ENCODE measurements around the gene GCC2. TPM values are rescaled to one million over a fixed set of nuclear protein-coding genes. Genes with fewer than 3 reads are reported as not detected.

Gene GCC2
- total RNA-seq, 2 donors from 2014 or later = 37.5 to 45.7 TPM

DNA sequence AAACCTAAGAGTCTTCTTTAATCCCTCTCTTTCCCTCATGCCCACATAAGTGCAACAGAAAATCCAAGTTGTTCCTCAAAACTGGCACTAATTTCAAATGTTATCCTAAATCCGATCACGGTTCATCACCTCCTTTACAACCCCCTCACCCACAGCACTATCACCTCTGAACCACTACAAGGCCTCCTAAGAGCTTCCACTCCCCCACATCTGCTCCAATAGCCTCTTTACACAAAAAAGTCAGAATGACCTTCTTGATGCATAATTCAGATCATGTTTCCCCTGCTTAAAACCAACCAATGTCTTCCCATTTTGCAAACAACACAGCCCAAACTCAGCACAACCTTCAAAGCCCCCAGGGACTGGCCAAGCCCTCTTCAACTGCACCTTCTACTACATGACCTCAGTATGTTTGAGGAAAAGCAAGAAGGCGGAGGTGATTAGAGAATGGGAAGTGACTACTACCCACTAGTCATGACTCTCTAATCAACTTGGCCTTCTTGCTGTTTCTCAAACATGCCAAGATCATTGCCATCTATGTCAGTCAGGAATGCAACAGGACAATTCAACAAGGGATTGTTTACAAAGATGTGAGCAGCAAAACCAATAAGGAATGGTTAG lies 34.6 kb upstream of the GCC2 start:
- H3K9me3 ChIP-seq = no peaks in the 10 kb centered on the region
- H3K27me3 ChIP-seq (replicated peaks; ENCODE audit: insufficient read depth) = no peaks in the 10 kb centered on the region
- intact Hi-C loops (cut with DNase I) = no loop called here
- H3K36me3 ChIP-seq = no peaks in the 10 kb centered on the region
- DNase-seq (ENCODE audit: low spot score) = no peak
- H3K27ac ChIP-seq = no peak overlapping the region
- TF ChIP-seq POLR2A (IDR thresholded peaks at IDR 0.05) (no peak), POLR2AphosphoS5 (IDR thresholded peaks at IDR 0.05) (no peak)
- TF ChIP-seq, protein P1, sequence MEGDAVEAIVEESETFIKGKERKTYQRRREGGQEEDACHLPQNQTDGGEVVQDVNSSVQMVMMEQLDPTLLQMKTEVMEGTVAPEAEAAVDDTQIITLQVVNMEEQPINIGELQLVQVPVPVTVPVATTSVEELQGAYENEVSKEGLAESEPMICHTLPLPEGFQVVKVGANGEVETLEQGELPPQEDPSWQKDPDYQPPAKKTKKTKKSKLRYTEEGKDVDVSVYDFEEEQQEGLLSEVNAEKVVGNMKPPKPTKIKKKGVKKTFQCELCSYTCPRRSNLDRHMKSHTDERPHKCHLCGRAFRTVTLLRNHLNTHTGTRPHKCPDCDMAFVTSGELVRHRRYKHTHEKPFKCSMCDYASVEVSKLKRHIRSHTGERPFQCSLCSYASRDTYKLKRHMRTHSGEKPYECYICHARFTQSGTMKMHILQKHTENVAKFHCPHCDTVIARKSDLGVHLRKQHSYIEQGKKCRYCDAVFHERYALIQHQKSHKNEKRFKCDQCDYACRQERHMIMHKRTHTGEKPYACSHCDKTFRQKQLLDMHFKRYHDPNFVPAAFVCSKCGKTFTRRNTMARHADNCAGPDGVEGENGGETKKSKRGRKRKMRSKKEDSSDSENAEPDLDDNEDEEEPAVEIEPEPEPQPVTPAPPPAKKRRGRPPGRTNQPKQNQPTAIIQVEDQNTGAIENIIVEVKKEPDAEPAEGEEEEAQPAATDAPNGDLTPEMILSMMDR (IDR thresholded peaks at IDR 0.05) = no peak
- 91% methylated on average over 3 of the region's 3 CpGs for WGBS
- no peaks in the 10 kb centered on the region for H3K4me1 ChIP-seq (replicated peaks)
- H3K4me3 ChIP-seq = no peak overlapping the region

DNA sequence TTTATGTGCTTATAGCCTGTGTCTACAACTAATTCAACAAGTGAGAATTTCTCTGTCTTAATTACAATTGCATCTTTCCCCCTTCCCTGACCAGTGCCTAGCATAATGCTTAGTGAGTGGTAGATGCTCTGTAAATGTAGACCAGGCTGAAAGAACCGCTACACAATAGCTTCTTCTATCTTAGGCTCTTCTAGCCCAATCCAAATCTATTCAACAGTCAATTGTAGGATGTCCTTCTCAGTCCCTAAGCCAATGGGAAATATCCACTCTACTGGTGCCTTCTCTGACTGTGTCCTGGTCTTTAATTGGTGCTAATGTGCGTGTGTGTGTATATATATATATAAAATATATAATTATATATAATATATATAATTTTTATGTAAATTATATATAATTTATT lies 34.1 kb upstream of the GCC2 start:
- intact Hi-C loops (cut with DNase I) = no loop called here

DNA sequence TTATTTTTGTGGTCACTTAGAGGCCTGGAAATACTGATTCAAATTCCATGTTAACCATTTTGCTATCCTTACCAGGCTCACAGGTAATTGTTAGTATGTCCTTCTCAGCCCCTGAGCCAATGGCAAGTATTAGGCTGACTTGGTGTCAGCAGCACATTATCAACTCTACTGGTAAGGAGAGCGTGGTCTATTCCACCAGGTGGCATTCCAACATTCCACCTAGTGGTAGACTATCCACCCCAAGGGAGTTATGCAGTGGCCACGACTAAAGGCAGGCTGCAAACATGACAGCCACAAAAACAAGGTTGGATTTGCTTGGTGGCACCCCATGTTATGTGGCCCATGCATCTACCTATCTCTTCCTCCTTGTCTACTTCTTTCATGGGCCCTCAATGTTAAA lies 31.8 kb upstream of the GCC2 start:
- H3K4me3 ChIP-seq = no peak overlapping the region
- no peak overlapping the region for H3K27ac ChIP-seq
- intact Hi-C loops (cut with DNase I) = no loop called here
- TF ChIP-seq POLR2A (IDR thresholded peaks at IDR 0.05) = no peak
- TF ChIP-seq, protein P1 (IDR thresholded peaks at IDR 0.05) = no peak
- TF ChIP-seq POLR2AphosphoS5 (IDR thresholded peaks at IDR 0.05) = no peak
- no peaks in the 10 kb centered on the region for H3K27me3 ChIP-seq (replicated peaks; ENCODE audit: insufficient read depth)
- WGBS = 91% methylated on average over 2 of the region's 2 CpGs
- H3K36me3 ChIP-seq = no peaks in the 10 kb centered on the region
- no peak for DNase-seq (ENCODE audit: low spot score)
- no peaks in the 10 kb centered on the region for H3K4me1 ChIP-seq (replicated peaks)
- no peaks in the 10 kb centered on the region for H3K9me3 ChIP-seq

More for the DNA sequence above, 34.1 kb upstream of the GCC2 start:
- no peak for DNase-seq (ENCODE audit: low spot score)
- no peak overlapping the region for H3K4me3 ChIP-seq
- H3K4me1 ChIP-seq (replicated peaks) = no peaks in the 10 kb centered on the region
- H3K27ac ChIP-seq = no peak overlapping the region
- TF ChIP-seq POLR2AphosphoS5 (IDR thresholded peaks at IDR 0.05) (no peak), POLR2A (IDR thresholded peaks at IDR 0.05) (no peak)
- TF ChIP-seq, protein P1 (IDR thresholded peaks at IDR 0.05) = no peak
- WGBS = 98% methylated on average over 2 of the region's 2 CpGs
- H3K27me3 ChIP-seq (replicated peaks; ENCODE audit: insufficient read depth) = no peaks in the 10 kb centered on the region
- H3K9me3 ChIP-seq = no peaks in the 10 kb centered on the region
- no peaks in the 10 kb centered on the region for H3K36me3 ChIP-seq

DNA sequence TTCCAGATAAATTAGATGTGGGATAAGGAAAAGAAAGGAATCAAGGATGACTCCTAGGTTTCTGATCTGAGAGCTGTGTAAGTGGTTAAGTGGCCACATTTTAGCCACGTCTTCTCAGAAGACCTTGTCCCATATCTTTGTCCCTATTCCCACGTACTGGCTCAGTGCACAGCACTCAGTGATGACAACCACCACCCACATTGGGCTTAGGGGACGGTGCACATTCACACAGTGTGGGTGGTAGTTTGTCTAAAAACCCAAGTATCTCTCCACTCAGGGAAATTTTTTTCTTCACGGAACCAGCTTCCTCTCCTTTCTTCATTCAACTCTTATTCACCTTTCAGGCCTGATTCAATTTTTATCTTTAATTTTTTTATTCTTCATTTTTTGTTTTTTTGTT lies 30.6 kb upstream of the GCC2 start:
- TF ChIP-seq POLR2A (IDR thresholded peaks at IDR 0.05) (no peak), POLR2AphosphoS5 (IDR thresholded peaks at IDR 0.05) (no peak)
- TF ChIP-seq, protein P1 (IDR thresholded peaks at IDR 0.05) = no peak
- Histone ChIP-seq H3K9me3 (no peaks in the 10 kb centered on the region), H3K4me3 (no peak overlapping the region), H3K27me3 (replicated peaks; ENCODE audit: insufficient read depth) (no peaks in the 10 kb centered on the region), H3K36me3 (no peaks in the 10 kb centered on the region), H3K4me1 (replicated peaks) (no peaks in the 10 kb centered on the region), H3K27ac (no peak overlapping the region)
- intact Hi-C loops (cut with DNase I) = no loop called here
- no peak for DNase-seq (ENCODE audit: low spot score)
- WGBS = 91% methylated on average over 4 of the region's 4 CpGs

DNA sequence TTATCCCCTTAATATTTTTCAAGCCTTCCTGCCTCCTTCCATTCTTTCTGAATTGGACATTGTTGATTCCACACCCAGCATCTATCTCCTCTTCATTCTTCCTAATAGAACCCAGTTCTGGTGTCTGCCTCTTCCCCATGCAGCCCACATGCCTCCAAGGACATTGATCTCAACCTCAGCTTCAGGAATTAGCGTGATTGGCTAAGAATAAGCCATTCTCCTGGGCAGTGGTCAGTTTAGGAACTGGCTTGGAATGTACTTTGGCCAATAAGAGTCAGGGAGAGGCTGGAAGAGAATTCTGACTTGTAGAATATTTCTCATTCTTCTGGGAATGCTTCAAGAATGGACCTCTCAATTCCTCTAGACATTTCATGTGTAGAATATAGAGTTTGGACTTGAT lies 25.9 kb upstream of the GCC2 start:
- 100% methylated on average over 1 of the region's 1 CpG for WGBS
- Histone ChIP-seq H3K9me3 (no peaks in the 10 kb centered on the region), H3K36me3 (no peaks in the 10 kb centered on the region), H3K27ac (no peak overlapping the region), H3K4me1 (replicated peaks) (no peaks in the 10 kb centered on the region), H3K27me3 (replicated peaks; ENCODE audit: insufficient read depth) (no peaks in the 10 kb centered on the region), H3K4me3 (no peak overlapping the region)
- no peak for DNase-seq (ENCODE audit: low spot score)
- intact Hi-C loops (cut with DNase I) = no loop called here
- TF ChIP-seq, protein P1 (IDR thresholded peaks at IDR 0.05) = no peak
